A673 (cell line): ENCODE results near the gene ASPSCR1.

Experiments used
- EZH2 ChIP-seq: fragments of 200-600 bp; sonication (generic); IDR thresholded peaks from 2 replicates; pipeline ENCODE4 v1.6.1; 2017; ENCODE audit warnings: borderline replicate concordance, low read depth, mild to moderate bottlenecking, mixed read lengths, antibody characterized with exemption, low read length; ENCODE audit not compliant: poor library complexity, severe bottlenecking
- TF ChIP-seq, protein P1 (sequence below): fragments of 300-800, 200-600 bp; sonication (generic); conservative IDR thresholded peaks from 2 replicates; pipeline ENCODE4 v1.5.1; 2017; ENCODE audit warnings: low read depth, mild to moderate bottlenecking, antibody characterized with exemption, low read length, moderate library complexity, mixed read lengths

DNA sequence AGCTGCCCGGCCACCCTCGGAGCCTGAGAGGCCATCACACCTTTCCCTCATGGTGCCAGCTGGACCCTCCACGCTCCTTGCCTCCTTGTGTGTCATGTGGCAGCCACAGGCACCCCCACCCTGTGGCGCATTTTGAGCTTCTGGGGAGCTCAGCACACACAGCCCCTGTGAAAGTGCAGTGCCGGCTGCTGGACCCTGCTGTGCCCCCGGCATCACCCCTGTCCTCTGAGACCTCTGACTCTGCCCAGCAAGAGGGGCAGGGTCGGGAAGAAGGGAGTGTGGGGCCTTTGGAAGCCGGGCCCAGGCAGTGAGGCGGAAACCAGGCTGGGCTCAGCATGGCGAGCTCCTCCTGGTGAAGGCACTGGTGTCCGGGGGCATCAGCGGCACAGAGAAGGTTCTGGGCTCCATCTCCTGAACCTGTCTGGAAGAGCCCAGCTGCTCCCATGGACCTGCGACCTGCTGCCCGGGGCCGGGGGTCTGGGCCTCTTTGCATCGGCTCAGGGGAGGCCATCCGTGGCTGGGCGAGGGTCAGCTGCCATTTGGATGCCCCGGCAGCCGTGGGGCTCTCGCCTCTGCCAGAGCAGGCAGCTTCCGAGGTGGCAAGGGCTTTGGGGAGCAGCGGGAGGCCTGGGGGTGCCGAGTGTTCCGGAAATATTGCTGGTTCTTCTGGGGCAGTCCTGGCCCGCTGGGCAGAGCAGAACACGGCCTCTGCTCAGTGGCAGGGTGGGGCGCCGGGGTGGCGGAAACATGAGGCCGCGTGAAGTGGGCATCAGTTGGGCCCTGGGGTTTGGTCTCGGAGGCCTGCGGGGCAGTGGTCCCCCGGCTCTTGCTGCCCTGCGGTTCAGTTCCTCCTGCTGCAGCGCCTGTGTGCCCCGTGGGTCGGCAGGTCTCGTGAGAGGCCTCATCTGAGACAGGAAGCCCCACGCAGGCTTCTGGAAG lies 27.4 kb downstream of the ASPSCR1 start:
- TF ChIP-seq, protein P1, sequence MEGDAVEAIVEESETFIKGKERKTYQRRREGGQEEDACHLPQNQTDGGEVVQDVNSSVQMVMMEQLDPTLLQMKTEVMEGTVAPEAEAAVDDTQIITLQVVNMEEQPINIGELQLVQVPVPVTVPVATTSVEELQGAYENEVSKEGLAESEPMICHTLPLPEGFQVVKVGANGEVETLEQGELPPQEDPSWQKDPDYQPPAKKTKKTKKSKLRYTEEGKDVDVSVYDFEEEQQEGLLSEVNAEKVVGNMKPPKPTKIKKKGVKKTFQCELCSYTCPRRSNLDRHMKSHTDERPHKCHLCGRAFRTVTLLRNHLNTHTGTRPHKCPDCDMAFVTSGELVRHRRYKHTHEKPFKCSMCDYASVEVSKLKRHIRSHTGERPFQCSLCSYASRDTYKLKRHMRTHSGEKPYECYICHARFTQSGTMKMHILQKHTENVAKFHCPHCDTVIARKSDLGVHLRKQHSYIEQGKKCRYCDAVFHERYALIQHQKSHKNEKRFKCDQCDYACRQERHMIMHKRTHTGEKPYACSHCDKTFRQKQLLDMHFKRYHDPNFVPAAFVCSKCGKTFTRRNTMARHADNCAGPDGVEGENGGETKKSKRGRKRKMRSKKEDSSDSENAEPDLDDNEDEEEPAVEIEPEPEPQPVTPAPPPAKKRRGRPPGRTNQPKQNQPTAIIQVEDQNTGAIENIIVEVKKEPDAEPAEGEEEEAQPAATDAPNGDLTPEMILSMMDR: no peak
- no peak for TF ChIP-seq EZH2
